MM.1S (cell line): Measurements from ENCODE around the gene PLK5.

Experiments used
- CTCF ChIP-seq: fragments of 300-600 bp; sonication (generic); IDR thresholded peaks from 2 replicates; pipeline ENCODE4 v1.5.1; 2016; ENCODE audit warnings: antibody characterized with exemption, low read length, mixed read lengths
- EZH2 ChIP-seq: fragments of 300-600 bp; sonication (generic); optimal IDR thresholded peaks from 2 replicates; pipeline ENCODE3; 2017; ENCODE audit warnings: low read depth, mild to moderate bottlenecking, antibody characterized with exemption, low read length, mixed read lengths
- EZH2phosphoT487 ChIP-seq: fragments of 300-600 bp; sonication (generic); IDR thresholded peaks from 2 replicates; pipeline ENCODE4 v1.6.1; 2018; ENCODE audit warnings: antibody characterized with exemption, low read length

GRCh38 chr19:1491114-1491848, 32.6 kb upstream of the PLK5 start, which contains the start of gene REEP6:
- no peak for TF ChIP-seq CTCF
- TF ChIP-seq EZH2 = no peak
- no peak for TF ChIP-seq EZH2phosphoT487
